ENCODE data around the gene GATAD2A. TPM values are rescaled to one million over a fixed set of nuclear protein-coding genes. Genes with fewer than 3 reads are reported as not detected.

Gene GATAD2A
- total RNA-seq, 1 experiment from 2014 or later: 99.6 TPM

DNA sequence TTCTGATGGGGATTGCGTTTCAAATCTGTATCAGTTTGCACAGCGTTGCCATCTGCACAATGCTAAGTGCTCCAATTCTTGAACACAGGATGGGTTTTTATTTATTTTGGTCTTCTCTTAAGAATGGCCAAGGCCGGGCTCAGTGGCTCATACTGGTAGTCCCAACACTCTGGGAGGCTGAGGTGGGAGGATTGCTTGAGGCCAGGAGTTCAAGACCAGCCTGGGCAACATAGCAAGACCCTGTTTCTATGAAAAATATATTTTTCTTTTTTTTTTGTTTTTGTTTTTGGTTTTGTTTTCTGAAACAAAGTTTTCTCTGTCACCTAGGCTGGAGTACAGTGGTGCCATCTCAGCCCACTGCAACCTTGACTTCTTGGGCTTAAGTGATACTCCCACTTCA is 117.7 kb downstream of the GATAD2A start:
- CTCF ChIA-PET: no interaction called here

DNA sequence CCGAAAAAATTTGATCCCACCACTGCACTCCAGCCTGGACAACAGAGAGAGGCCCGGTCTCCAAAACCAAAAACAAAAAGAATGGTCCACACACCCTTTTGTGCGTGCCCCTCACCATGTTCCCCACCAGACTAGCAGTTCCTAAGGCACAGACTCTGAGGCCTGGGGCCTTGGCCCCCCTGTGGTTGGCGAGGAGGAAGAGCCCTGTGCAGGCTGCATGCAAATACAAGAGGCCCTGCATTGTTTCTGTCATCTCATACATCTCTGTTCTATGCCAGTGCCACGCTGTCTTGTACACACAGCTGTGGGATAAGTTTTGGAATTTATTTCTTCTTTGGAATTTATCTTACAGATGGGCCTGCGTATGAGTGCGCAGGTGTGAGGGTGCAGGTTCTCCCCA is 118.6 kb downstream of the GATAD2A start:
- Histone ChIP-seq H3K27ac (ENCODE audit: low read length) (no peak overlapping the region), H3K36me3 (ENCODE audit: control insufficient read depth, insufficient read depth, low read length) (0 out of 2 replicates have a peak, but pooled peaks cover 2% of the 10 kb centered on the region), H3K9me3 (ENCODE audit: control insufficient read depth, insufficient read depth, low read depth, low read length) (no peaks in the 10 kb centered on the region), H3K4me1 (ENCODE audit: control insufficient read depth, insufficient read depth, low read length) (no peaks in the 10 kb centered on the region; the same call in 1 of the 2 replicates), H3K4me3 (ENCODE audit: low read depth in 2 of 2, low read length in 2 of 2) (no peak overlapping the region), H3K27me3 (ENCODE audit: control insufficient read depth, insufficient read depth, low read length) (no peaks in the 10 kb centered on the region)
- ATAC-seq (no peak), DNase-seq (ENCODE audit: low read depth, low spot score) (no peak)
- ChIA-PET CTCF (no interaction called here), POLR2A (no interaction called here)
- intact Hi-C loops (cut with micrococcal nuclease; ENCODE audit: unreplicated experiment) (no loop called here), in situ Hi-C loops (cut with HindIII; ENCODE audit: low pct_unique_long_range_greater_than_20kb, low sequenced_read_pairs) (no loop called here)
- BruUV-seq (replicated peaks): no TSS peak
- TF ChIP-seq, protein P1, sequence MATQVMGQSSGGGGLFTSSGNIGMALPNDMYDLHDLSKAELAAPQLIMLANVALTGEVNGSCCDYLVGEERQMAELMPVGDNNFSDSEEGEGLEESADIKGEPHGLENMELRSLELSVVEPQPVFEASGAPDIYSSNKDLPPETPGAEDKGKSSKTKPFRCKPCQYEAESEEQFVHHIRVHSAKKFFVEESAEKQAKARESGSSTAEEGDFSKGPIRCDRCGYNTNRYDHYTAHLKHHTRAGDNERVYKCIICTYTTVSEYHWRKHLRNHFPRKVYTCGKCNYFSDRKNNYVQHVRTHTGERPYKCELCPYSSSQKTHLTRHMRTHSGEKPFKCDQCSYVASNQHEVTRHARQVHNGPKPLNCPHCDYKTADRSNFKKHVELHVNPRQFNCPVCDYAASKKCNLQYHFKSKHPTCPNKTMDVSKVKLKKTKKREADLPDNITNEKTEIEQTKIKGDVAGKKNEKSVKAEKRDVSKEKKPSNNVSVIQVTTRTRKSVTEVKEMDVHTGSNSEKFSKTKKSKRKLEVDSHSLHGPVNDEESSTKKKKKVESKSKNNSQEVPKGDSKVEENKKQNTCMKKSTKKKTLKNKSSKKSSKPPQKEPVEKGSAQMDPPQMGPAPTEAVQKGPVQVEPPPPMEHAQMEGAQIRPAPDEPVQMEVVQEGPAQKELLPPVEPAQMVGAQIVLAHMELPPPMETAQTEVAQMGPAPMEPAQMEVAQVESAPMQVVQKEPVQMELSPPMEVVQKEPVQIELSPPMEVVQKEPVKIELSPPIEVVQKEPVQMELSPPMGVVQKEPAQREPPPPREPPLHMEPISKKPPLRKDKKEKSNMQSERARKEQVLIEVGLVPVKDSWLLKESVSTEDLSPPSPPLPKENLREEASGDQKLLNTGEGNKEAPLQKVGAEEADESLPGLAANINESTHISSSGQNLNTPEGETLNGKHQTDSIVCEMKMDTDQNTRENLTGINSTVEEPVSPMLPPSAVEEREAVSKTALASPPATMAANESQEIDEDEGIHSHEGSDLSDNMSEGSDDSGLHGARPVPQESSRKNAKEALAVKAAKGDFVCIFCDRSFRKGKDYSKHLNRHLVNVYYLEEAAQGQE (IDR thresholded peaks at IDR 0.05; ENCODE audit: insufficient read depth in 1 of 2, low read depth in 2 of 2, low read length in 1 of 2): no peak
- TF ChIP-seq POLR2AphosphoS5 (IDR thresholded peaks at IDR 0.05; ENCODE audit: low read depth, low read length): no peak
- TF ChIP-seq SIN3A (IDR thresholded peaks at IDR 0.05; ENCODE audit: borderline replicate concordance, insufficient read depth, low read depth, low read length): no peak
- TF ChIP-seq, protein P2, sequence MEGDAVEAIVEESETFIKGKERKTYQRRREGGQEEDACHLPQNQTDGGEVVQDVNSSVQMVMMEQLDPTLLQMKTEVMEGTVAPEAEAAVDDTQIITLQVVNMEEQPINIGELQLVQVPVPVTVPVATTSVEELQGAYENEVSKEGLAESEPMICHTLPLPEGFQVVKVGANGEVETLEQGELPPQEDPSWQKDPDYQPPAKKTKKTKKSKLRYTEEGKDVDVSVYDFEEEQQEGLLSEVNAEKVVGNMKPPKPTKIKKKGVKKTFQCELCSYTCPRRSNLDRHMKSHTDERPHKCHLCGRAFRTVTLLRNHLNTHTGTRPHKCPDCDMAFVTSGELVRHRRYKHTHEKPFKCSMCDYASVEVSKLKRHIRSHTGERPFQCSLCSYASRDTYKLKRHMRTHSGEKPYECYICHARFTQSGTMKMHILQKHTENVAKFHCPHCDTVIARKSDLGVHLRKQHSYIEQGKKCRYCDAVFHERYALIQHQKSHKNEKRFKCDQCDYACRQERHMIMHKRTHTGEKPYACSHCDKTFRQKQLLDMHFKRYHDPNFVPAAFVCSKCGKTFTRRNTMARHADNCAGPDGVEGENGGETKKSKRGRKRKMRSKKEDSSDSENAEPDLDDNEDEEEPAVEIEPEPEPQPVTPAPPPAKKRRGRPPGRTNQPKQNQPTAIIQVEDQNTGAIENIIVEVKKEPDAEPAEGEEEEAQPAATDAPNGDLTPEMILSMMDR (IDR thresholded peaks at IDR 0.05): no peak
- no peak for TF ChIP-seq TCF7L2 (IDR thresholded peaks at IDR 0.05; ENCODE audit: low read depth, low read length)

More for the DNA sequence above, 117.7 kb downstream of the GATAD2A start:
- Histone ChIP-seq H3K36me3 (ENCODE audit: control insufficient read depth, insufficient read depth, low read length) (0 out of 2 replicates have a peak, but pooled peaks cover 2% of the 10 kb centered on the region), H3K27me3 (ENCODE audit: control insufficient read depth, insufficient read depth, low read length) (no peaks in the 10 kb centered on the region), H3K4me3 (ENCODE audit: low read depth in 2 of 2, low read length in 2 of 2) (no peak overlapping the region), H3K4me1 (ENCODE audit: control insufficient read depth, insufficient read depth, low read length) (no peaks in the 10 kb centered on the region; the same call in 1 of the 2 replicates), H3K27ac (ENCODE audit: low read length) (no peak overlapping the region), H3K9me3 (ENCODE audit: control insufficient read depth, insufficient read depth, low read depth, low read length) (no peaks in the 10 kb centered on the region)
- DNase-seq (ENCODE audit: low read depth, low spot score) (no peak), ATAC-seq (no peak)
- intact Hi-C loops (cut with micrococcal nuclease; ENCODE audit: unreplicated experiment) (no loop called here), in situ Hi-C loops (cut with HindIII; ENCODE audit: low pct_unique_long_range_greater_than_20kb, low sequenced_read_pairs) (no loop called here)
- POLR2A ChIA-PET: no interaction called here
- TF ChIP-seq, protein P2 (IDR thresholded peaks at IDR 0.05): no peak
- TF ChIP-seq TCF7L2 (IDR thresholded peaks at IDR 0.05; ENCODE audit: low read depth, low read length) (no peak), SIN3A (IDR thresholded peaks at IDR 0.05; ENCODE audit: borderline replicate concordance, insufficient read depth, low read depth, low read length) (no peak), POLR2AphosphoS5 (IDR thresholded peaks at IDR 0.05; ENCODE audit: low read depth, low read length) (no peak)
- TF ChIP-seq, protein P1 (IDR thresholded peaks at IDR 0.05; ENCODE audit: insufficient read depth in 1 of 2, low read depth in 2 of 2, low read length in 1 of 2): no peak
- no TSS peak for BruUV-seq (replicated peaks)

Measured in Panc1 (cell line).